Suprapubic skin (tissue), 3 donors: ENCODE results near the gene DHRS7.

Experiments used
- POLR2A ChIP-seq, 2 donors: fragments of 450-650 bp; IDR thresholded peaks; one replicate each; pipeline ENCODE4 v1.6.1; 2017; ENCODE audit warnings: antibody characterized with exemption in 2 of 2, mild to moderate bottlenecking in 2 of 2, moderate library complexity in 2 of 2
- TF ChIP-seq, protein P1 (sequence below), 2 donors: fragments of 200-600 bp in 1 of 2; fragments of 450-650 bp in 1 of 2; sonication (generic) in 1 of 2; IDR thresholded peaks; one replicate each; pipeline ENCODE4 v1.5.1; 2016 to 2019; ENCODE audit warnings: antibody characterized with exemption in 2 of 2, mild to moderate bottlenecking in 1 of 2, moderate library complexity in 1 of 2

DNA sequence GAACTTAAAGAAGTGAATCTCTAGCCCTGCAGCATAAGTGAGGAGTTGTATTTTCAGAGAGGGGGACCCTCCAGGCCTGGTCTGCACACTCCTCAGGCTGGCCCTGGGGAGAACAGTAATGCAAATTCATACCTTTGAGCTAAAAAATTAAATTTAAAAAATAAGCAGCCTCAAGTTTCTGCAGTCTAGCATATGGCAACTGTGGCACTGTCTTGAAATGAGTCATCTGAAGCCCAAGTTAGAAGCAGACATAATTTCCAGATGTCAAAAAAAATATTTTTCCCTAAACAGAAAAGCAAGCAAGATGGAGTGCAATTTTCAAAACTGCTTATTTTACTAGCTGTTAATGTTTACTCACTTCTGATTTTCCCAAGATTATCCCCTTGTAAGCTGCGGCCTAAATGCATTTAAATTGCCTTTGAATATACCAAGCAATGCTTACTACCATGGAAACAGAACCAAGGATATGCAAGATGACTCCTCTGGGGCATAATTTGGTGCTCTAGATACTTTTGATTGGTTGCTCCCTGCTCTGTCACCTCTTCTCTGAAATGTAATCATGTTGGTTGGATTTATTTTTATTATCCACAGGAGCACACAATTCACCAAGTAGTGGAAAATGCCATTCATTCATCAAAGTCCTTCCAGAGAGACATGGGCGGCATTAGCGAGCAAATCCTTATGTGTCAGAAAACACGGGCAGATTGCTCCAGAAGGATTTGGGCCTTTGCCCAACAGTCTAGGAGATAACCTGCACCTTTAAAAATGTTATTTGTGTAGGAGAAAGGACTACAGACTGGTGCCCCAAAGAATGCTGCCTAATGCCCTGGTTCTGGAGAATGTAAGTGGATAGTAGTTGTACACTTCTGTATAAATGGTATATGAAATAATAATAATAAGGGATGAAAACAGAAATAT, 25.0 kb upstream of the DHRS7 start:
- TF ChIP-seq, protein P1, sequence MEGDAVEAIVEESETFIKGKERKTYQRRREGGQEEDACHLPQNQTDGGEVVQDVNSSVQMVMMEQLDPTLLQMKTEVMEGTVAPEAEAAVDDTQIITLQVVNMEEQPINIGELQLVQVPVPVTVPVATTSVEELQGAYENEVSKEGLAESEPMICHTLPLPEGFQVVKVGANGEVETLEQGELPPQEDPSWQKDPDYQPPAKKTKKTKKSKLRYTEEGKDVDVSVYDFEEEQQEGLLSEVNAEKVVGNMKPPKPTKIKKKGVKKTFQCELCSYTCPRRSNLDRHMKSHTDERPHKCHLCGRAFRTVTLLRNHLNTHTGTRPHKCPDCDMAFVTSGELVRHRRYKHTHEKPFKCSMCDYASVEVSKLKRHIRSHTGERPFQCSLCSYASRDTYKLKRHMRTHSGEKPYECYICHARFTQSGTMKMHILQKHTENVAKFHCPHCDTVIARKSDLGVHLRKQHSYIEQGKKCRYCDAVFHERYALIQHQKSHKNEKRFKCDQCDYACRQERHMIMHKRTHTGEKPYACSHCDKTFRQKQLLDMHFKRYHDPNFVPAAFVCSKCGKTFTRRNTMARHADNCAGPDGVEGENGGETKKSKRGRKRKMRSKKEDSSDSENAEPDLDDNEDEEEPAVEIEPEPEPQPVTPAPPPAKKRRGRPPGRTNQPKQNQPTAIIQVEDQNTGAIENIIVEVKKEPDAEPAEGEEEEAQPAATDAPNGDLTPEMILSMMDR (IDR thresholded peaks at IDR 0.05): no peak
- TF ChIP-seq POLR2A (IDR thresholded peaks at IDR 0.05): no peak
